HG03097 (cell line): ENCODE measurements around the gene PPHLN1.
"Not testable (repeated sequence)": the region's sequence is repeated elsewhere in the genome, so short reads cannot be mapped to it uniquely, and the experiment has no call there.

Source experiments
- ATAC-seq: cut with Tn5 transposase; IDR thresholded peaks from one replicate; pipeline ENCODE4 v1.9.1; 2021; ENCODE audit not compliant: unreplicated experiment, low FRiP score

Gene PPHLN1

DNA sequence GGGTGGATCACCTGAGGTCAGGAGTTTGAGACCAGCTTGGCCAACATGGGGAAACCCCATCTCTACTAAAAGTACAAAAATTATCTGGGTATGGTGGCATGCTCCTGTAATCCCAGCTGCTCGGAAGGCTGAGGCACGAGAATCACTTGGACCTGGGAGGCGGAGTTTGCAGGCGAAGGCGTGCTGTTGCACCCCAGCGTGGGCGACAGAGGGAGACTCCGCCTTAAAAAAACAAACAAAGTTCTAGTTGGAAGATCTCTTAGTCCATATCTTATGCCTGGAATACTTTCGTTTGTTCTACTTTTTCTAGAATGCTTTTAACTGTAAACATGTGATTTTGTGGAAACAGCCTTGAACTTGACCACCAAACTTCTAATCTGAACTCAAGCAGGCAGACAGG, 38.7 kb downstream of the PPHLN1 start:
- no peak for ATAC-seq

DNA sequence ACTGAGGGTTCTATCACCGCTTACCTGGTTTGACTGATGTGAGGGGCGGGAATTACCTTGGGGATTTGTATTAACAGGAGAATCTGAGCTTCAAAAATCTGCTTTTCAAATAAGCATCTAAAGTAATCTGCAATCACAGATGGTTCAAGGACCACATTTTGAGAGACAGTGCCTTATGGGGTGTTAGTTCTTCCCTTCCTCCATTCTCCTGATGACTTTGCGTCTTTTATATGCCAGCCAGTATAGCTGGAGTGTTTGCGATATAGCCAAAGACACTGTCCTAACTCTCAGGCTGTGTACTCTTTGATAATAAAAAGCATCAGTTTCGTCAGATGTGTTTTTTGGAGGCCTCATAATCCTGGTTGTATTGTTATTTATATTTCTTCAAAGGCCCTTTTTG, 39.5 kb downstream of the PPHLN1 start:
- no peak for ATAC-seq

DNA sequence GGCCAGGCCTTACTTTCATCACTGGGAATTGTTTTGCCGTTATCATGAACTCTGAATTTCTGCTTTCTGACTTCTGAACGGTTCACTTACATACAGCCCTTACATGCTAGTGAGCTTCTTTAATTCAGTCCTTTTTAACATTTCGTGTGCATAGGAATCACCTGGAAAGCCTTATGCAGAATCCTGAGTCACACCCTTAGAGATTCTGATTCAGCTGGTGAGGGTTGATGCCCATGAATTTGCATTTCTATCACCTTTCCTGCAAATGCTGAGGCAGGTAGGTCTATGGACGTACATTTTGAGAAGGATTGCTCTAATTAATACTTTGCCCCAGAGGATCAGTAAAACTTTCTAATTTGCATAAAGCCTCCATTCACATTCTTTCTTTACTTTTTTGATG, 44.0 kb downstream of the PPHLN1 start:
- ATAC-seq, result no peak

DNA sequence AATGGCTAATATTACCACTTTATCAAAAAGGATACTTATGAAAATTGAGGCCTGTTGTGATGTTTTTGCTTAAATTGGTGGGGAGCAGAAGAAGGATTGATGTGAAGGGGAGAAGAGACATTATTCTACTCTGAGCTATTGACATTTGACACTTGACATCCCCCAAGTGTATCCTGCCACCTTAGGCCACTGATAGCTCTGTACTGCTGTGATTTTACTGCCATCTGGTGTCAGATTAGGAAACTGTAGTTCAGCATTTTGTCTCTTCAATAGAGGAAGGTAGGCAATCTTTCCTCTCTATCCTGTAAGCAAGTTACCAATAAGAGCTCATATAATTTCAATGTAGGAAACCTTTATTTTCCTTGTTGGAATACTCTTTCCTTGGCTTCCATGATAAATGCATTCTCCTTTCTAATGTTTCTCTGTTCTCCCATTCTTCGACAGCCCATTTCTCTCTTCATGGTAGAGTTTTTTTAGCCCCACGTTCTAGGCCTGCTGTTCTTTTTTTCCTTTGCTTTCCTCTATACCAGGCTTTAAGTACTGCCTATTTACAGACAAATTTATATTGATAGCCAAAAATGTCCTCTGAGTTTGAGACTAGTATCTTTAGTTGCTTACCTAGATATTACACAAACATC, 46.3 kb downstream of the PPHLN1 start:
- peak; percentile 81 for ATAC-seq

DNA sequence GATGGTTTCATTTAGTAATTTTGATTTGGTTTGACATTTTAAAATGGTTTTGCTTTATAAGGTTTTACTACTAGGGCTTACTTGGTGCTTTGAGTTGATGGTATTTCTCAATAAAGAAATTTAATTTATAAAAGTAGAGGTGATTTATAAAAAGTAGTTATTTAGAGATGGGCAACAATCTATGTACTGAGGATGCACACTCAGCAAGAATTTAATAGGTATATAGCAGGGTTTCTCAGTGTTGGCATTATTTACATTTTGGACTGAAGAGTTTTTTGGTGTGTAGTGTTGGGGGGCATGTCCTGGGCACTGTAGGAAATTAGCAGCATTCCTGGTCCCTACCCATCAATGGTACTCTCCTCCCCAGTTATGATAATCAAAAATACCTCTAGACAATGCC, 47.7 kb downstream of the PPHLN1 start:
- ATAC-seq, result no peak

DNA sequence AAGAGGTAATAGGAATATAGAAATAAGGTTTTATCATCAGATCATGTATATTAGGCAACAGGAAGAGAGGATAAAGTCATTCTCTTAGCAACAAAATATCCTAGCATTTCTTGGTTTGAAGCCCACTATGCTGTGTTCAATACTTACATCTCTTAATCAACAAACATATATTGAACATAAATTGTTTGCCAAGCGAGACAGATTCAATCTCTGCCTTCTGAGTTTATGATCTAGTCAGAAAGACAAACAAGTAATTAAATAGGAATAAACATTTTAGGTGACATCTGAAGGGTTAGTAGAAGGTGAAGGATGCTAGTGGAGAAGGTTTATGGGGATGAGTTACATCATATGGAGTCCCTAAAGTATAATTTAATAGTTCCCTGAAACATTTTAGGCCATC, 54.8 kb downstream of the PPHLN1 start:
- no peak for ATAC-seq

DNA sequence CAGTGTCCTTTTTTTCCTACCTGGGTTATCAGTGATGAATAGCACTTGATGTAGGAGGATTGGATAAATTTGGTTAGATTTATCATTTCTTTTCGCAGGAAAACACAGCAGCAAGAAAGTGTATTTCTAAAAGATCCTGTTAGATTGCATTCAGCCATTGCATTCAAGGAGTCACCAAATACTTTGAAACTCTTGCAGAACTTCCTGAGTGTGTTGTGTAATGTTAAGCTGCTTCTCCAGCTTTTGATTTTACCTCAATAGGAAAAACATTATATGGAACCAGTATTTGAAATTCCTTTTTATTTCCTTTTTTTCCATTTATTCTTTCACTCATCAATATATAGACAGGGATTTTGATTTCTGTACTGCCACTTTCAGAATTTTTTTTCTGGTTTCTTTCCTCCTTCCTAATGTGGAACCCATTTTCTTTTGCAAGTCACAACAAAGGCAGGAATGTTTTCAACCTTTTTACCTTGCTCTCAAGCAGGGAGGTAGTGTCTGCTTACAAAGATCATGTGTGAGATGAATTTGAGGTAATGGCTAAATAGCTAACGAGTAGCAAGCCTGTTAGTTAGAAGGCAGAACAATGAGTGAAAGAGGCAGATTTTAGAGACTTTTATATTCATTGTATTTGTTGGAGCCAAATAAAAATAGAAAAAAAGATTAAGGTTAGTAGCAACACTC, 56.2 kb downstream of the PPHLN1 start:
- ATAC-seq, result no peak

DNA sequence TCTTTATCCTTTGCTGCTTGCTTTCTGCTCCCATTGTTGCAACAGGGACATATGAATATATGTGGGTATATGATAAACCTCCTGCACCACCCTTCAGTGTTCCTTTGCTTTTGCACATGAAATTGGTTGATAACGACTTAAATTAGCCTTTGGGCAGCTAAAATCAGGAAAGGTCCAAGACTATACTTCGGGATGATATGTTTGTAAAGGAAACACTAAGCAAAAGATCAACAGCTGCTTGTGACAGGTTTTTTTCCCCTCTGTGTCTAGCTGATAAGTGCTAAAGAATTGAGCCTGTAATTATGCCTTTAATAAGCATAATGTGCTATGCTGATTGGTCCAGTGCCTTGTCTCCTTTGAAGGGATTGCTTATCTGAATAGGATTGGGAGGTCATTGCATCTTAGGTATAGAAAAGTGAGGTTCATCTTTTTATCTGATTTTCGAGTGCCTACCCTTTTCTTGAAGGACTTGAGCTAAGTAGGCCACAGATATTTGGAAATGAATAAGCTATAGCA, 59.4 kb downstream of the PPHLN1 start:
- no peak for ATAC-seq

DNA sequence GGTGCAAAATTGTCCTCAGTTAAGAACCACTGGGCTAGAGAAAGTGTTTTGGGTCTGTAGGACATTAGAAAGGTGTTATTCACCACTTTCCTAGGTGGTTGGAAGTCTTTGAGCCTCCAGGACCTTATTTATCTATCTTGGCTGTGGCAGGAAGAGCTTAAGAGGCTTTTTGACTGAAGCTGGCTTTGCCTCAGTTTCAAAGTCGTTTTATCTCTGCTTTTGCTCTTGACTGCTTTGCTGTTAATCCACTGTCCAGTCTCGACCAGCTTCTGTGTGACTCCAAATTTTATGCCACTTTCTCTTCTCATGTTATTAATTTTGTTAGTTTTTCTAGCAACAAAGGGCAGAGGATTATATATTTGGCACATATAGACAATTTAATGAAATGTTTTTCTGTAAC, 60.3 kb downstream of the PPHLN1 start:
- no peak for ATAC-seq

DNA sequence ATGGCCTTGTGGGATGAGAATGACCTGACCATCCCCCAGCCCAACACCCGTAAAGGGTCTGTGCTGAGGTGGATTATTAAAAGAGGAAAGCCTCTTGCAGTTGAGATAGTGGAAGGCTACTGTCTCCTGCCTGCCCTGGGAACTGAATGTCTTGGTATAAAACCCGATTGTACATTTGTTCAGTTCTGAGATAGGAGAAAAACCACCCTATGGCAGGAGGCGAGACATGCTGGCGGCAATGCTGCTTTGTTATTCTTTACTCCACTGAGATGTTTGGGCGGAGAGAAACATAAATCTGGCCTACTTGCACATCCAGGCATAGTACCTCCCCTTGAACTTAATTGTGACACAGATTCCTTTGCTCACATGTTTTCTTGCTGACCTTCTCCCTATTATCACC, 62.1 kb downstream of the PPHLN1 start:
- not testable (repeated sequence) for ATAC-seq

DNA sequence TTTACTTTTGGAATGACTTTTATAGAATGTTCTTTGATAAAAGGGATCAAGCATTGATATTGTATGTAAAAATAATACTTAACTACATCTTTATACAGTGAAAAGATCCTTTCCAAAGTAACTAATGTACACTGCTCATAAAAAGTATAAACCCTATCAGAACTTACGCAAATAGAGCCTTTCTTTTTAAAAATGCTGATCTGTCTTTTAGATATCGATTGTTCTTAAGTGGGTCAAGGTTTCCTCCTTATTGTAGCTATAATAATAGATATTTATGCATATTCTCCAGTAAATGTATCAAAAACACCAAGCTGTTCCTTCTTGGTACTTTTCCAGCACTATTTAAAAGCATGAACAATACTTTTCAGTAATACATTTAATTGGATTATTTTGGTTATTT, 68.5 kb downstream of the PPHLN1 start:
- ATAC-seq, result no peak

DNA sequence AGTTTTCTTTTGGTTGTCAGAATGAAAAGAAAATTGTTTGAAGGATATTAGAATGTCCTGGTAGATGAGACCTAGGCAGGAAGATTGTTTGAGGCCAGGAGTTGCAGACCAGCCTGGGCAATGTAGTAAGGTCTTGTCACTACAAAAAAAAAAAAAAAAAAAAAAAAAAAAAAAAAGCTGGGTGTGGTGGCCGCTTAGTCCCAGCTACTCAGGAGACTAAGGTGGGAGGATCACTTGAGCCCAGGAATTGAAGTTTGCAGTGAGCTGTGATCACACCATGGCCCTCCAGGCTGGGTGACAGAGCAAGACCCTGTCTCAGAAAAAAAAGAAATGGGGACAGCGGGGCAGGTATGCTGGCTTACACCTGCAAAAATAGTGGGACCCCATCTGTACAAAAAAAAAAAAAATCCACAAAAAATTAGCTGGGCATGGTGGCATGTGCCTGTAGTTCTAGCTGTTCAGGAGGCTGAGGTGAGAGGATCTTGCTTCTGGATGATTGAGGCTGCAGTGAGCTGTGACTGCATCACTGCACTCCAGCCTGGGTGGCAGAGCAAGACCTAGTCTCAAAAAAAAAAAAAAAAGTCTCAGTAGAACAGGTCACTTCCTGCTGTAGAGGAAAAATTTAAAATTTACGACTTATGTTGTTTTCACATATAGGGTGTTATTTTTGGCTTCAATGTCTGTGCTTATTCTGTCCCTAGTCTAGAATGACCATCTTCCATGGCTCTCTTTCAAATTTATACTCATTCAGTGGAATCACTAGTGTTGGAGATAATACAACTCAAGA, 70.7 kb downstream of the PPHLN1 start:
- no peak for ATAC-seq

DNA sequence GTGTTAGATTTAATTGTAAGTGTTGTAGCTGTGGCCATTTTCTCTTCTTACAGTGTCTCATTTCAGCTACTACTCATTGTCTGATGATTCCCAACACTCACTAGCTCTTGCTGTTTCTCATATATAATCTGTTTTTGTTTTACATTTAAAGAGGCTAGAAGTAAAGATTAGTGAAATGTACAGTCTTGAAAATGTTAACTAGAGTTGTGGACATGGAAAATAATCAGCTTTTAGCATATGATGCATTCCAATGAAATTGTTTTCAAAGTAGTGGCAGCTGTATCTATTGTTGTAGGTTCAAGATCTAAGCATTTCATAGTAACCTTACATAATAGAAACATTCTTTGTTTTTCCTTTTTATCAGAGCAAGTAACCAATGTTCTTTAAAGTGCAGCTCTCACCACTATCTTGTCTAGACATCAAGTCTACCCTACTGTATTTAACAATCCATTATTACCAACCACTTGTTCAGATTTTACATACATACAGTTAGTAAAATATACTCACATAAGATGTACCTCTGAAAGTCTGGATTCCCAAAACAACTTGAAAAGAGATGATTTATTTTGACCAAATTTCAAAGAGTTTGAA, 76.9 kb downstream of the PPHLN1 start:
- no peak for ATAC-seq

DNA sequence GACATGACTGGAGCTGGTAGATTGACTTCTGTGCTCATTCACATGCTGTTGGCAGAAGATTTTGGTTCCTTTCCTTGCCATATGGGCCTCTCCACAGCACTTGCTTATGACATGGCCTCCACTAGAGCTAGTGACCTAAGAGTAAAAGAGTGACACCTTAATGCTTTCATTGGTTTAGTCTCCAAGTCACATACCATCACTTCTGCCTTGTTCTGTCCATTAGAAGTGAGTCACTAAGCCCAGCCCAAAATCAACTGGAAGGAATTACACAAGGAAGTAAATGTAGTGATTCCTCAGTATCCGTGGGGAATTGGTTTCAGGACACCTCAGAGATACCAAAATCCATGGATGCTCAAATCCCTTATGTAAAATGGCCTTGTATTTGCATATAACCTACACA, 81.3 kb downstream of the PPHLN1 start:
- no peak for ATAC-seq

DNA sequence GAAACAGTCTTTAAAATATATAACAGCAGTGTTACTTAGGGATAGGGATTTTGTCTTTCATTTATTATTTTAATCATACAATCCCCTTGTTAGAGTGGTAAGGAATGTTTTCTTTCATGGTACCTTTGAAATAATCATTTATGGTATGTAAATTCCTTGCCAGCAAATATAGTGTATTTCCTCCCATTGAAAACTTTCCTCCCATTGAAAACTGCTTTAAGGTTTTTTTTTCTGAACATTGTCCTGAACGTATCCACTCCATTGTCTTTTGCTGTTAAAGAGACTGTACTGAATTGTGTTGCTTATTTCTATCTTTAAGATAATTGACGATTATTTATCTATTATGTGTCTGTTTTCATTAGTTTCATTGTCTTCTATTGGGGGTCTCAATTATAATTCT, 83.5 kb downstream of the PPHLN1 start:
- ATAC-seq, result no peak

DNA sequence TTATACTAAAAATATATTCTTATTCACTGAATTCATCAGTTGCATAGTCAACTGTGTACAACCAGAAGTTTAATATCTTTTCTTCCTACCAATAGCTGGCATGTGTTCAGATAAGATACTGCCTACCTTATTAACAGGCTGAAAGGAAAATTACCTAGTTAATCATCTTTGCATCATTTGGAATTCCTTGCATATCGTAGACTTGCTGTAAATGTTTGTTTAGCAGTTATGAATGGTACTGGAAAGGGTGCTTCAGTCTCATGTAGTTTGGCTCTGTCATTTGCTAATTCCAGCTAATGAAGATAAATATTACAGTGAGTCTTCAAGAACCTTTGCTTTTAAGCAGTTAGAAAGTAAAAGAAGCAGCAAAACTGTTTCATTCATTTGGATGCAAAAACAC, 84.4 kb downstream of the PPHLN1 start:
- ATAC-seq, result no peak

DNA sequence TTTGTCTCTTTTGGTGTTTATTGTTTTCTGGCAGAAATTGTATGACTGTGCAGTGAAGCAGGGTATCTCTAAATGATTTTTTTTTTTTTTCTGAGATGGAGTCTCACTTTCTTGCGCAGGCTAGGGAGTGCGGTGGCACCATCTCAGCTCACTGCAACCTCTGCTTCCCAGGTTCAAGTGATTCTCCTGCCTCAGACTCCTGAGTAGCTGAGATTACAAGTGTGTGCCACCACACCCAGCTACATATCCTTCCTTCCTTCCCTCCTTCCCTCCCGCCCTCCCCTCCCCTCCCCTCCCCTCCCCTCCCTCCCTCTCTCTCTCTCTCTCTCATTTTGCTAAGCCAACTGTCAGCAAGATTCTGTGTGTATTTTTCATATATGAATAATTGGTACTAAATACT, 94.4 kb downstream of the PPHLN1 start:
- no peak for ATAC-seq

DNA sequence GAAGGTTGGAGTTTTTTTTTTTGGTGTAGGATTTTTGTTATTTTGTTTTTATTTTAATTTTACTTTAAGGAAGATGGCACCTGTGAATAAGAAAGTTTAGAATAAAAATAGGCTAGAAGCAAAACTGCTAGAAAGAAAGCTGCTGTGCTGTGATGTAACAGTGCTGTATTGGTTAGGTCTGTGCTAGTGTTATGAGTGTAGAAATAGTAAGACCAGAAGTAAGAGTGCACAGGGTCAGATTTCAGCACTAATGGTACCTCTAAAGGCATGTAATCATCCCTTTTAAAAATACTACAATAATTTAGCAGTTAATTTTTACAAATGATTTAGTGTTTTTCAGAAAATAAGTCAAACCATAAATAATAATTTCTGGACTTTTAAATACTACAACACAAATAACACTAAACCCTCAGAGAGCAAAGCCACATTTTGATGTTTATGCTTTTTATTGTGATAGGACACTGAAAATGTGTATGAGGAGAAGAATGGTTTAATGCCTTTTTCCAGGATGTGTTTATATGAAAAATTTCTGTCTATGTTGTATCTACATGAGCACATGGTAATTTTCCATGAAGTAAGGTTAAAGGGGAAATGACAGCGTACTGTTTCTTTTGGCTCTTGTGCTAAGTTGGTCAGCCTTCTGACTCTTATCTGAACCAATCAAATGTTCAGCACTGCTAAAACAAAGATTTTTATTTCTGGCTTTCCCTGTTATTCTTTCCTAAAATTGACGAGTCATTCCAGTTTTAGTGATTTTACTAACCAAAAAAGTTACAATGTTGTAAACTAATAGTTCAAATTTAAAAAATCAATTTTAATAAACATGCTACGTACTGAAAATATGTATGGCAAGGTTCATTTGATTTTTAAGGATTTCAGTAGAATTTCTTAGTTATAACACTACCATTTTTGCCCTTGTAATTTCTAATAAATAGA, 96.1 kb downstream of the PPHLN1 start:
- peak; percentile 70 for ATAC-seq

DNA sequence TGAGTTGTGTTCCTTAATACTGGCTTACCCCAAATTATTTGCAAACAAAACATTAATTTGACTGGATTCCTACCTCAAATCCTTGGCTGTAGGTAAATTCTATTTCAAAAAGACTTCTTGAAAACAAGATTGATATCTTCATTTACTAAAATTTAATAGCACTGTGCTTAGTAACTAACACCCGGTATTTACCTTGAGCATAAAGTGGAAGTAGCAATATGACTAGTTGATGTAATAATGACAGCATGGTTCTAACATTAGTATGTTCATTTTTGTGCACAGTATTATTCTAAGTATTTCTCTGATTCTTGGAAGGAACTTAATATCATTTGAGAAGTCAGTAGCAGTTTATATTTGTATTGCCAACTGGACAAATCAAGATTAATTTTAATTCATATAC, 96.8 kb downstream of the PPHLN1 start:
- ATAC-seq, result no peak

DNA sequence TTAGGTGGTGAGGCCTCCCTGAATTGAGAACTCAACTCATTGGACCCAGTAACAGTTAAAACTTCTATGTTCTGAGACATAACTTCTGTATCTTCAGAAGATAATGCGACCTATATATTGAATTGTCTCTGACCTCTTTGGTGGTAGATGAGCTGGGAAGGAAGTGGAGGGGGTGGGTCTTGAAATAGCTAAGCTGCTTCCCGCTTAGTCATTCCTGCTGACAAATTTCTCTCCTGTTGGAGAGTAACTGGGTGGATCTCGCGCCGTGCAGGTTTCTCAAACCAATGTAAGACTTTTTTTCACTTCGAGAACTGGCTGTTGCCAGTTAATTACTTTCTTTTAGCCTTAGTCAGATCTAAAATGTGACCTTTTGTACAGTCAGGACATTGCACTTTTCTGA, 100.8 kb downstream of the PPHLN1 start:
- ATAC-seq, result no peak
